Uterus (tissue), 2 donors: Measurements from ENCODE around the gene EMID1.

Experiments
- CTCF ChIP-seq, 4 experiments: fragments of 200-600 bp in 2 of 4; fragments of 450-650 bp in 2 of 4; sonication (generic) in 2 of 4; IDR thresholded peaks; one replicate each; pipeline ENCODE4 v1.5.1; 2016 to 2019; ENCODE audit warnings: antibody characterized with exemption in 4 of 4, mild to moderate bottlenecking in 2 of 4, moderate library complexity in 1 of 4
- POLR2A ChIP-seq, 2 donors: fragments of 450-650 bp; IDR thresholded peaks; one replicate each; pipeline ENCODE4 v1.6.1; 2016; ENCODE audit warnings: antibody characterized with exemption in 2 of 2, mild to moderate bottlenecking in 1 of 2, moderate library complexity in 1 of 2

- TF ChIP-seq CTCF (IDR thresholded peaks at IDR 0.05) (no peak), POLR2A (IDR thresholded peaks at IDR 0.05) (no peak)
Measured at GRCh38 chr22:29172216-29172615, 33.5 kb upstream of the EMID1 start.
